Activated CD4-positive, alpha-beta T cell treated with anti-CD3 and anti-CD28 coated beads, Interleukin-2, amount 10 ng/mL, durations not matched to agents 7 days and 5 days (primary cell): Measurements from ENCODE around the gene CCNYL1. TPM values are rescaled to one million over a fixed set of nuclear protein-coding genes. Genes with fewer than 3 reads are reported as not detected.
"Not testable (repeated sequence)": the region's sequence is repeated elsewhere in the genome, so short reads cannot be mapped to it uniquely, and the experiment has no call there.

Experiments used
- CTCF ChIA-PET: fragments of 350-600 bp; sonication (Branson Sonifier 250); formaldehyde crosslinking; loops from one replicate; lab custom pipeline; 2021; ENCODE audit warnings: antibody characterized with exemption; lab: Charles Lee
- POLR2A ChIA-PET: fragments of 350-600 bp; sonication (Branson Sonifier 250); formaldehyde crosslinking; loops from one replicate; lab custom pipeline; 2021; ENCODE audit warnings: antibody characterized with exemption; lab: Charles Lee
- DNase-seq: peaks from one replicate; pipeline ENCODE4 v3.0.0-alpha.2; 2020
- H3K27ac Mint-ChIP-seq: one replicate; pipeline ENCODE4 v1.8.0; 2021; ENCODE audit warnings: mild to moderate bottlenecking, moderate library complexity, mixed read lengths
- H3K27me3 Mint-ChIP-seq: one replicate; pipeline ENCODE4 v1.8.0; 2021; ENCODE audit warnings: mixed read lengths
- H3K36me3 Mint-ChIP-seq: one replicate; pipeline ENCODE4 v1.8.0; 2021; ENCODE audit warnings: low read depth, mixed read lengths
- H3K4me1 Mint-ChIP-seq: one replicate; pipeline ENCODE4 v1.8.0; 2021; ENCODE audit warnings: mixed read lengths
- H3K4me3 Mint-ChIP-seq: one replicate; pipeline ENCODE4 v1.8.0; 2021; ENCODE audit warnings: mild to moderate bottlenecking, moderate library complexity, mixed read lengths
- H3K9me3 Mint-ChIP-seq: one replicate; pipeline ENCODE4 v1.8.0; 2021; ENCODE audit warnings: mixed read lengths
- total RNA-seq, 2 experiments: library from RNA; stranded (reverse); gene quantifications; one replicate each; pipeline ENCODE4 v1.2.3, GENCODE V29; 2021

CCNYL1 gene
- total RNA-seq, 2 experiments from 2014 or later: 5.1 to 6.9 TPM

DNA sequence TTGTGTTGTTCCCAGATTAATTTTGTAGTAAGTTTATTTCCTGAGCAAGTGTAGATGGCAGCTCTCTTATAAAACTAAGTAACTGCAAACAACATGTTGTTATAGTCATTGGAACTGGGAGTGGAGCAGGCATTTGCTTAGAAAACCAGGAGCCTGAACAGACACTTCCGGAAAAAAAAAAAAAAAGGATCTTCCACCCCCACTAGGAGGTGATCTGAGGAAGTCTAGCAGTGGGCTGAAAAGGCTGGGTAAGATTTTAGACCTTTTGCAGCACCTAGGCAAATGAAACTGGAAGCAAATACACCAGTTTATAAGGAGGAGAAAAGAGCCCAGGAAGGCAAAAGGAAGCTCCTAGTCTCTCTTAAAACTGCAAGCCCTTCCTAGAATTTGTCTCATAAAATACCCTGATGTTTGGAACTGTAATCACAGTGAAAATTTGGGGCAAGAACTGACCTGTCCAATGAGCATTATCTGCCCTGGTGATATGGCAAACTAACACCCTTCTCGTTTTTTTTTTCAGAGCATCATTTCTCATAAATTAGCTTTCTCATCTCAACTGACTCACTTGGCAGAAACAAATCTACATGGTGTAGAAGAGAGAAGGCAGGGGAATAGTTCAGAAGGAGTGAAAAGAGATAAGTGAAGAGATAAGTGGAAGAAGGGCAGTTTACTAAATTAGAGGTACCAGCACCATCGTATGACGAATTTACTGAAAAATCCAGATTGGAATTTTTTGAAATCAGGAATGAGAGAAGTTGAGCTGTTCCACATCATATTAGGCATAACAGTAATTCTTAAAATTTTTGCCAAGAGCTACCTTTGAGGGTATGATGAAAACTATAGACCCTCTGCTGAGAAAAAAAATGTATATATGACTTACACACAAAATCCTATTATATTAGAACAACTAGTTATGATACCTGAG lies 4.2 kb upstream of the CCNYL1 start:
- no peak overlapping the region for H3K27ac Mint-ChIP-seq
- H3K4me1 Mint-ChIP-seq: peaks cover 7% of the 10 kb centered on the region
- no peak overlapping the region for H3K4me3 Mint-ChIP-seq
- ChIA-PET POLR2A (no interaction called here), CTCF (interaction anchor here (0.6 to 1.3 kb wide), 5 partner anchors 15 to 468 kb away, joined by 3 to 4 read pairs (median 4); no protein-coding TSS in a partner anchor)
- H3K27me3 Mint-ChIP-seq: peaks cover 2% of the 10 kb centered on the region
- no peaks in the 10 kb centered on the region for H3K36me3 Mint-ChIP-seq
- no peak for DNase-seq
- no peaks in the 10 kb centered on the region for H3K9me3 Mint-ChIP-seq

DNA sequence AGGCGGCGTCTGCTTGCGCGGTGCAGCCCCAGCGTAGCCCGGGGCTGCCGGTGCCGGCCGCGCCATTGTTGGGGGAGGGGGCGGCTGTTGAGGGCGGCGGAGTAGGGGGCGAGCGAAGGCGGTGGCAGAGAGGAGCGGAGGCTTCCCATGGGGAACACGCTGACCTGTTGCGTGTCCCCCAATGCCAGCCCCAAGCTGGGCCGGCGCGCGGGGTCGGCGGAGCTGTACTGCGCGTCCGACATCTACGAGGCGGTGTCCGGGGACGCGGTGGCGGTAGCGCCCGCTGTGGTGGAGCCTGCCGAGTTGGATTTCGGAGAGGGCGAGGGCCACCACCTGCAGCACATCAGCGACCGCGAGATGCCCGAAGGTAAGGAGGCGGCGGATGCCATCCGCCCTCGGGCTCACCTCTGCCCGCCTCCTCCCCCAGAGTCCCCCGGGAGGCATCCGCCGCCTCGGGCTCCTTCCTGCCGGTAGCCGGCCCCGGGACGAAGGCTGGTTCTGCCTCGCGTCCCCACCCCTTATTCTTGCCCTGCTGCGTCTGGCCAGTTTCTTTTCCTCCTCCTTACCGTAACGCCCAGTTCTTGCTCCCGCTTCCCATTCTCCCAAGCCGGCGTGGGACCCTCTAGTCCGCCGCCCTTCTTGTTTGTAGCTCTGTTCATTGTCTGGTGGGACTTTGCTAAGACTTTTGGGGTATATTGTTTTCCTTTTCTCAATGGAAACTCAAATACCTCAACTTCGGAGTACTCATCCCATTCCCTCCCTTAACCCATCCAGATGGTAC lies 500 bp downstream of the CCNYL1 start:
- H3K36me3 Mint-ChIP-seq: peaks cover 2% of the 10 kb centered on the region
- H3K4me1 Mint-ChIP-seq: peaks cover 22% of the 10 kb centered on the region
- ChIA-PET CTCF (interaction anchor here (0.6 to 1.4 kb wide), 5 partner anchors 15 to 1909 kb away, joined by 3 read pairs; partner anchors contain the start of gene METTL21A), POLR2A (interaction anchor here (1.0 kb wide), 2 partner anchors 20 to 90 kb away, joined by 3 to 4 read pairs; no protein-coding TSS in a partner anchor)
- peak; percentile 62 for DNase-seq
- peak overlapping the region; percentile 89 for H3K4me3 Mint-ChIP-seq
- peaks cover 2% of the 10 kb centered on the region for H3K27me3 Mint-ChIP-seq
- H3K27ac Mint-ChIP-seq: peak overlapping the region; percentile 90
- no peaks in the 10 kb centered on the region for H3K9me3 Mint-ChIP-seq

DNA sequence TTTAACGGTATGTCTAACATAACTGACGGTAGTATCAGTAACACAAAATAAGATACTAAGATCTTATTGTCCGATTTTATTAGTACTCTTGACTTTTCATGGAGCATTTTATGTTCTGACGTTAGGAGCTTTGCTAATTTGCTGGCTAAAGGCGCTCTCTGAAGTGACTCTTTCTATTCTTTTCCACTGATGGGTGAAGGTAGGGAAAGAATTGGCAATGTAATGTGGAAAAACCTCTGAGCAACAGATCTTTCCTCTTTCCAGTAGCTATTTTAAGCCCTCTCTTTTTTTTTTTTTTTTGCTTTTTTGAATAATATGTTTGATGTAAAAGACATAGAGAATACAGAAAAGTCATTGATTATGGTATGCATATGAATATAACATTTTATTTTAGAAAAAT lies 4.6 kb downstream of the CCNYL1 start:
- Mint-ChIP-seq H3K27ac (no peak overlapping the region), H3K36me3 (peaks cover 2% of the 10 kb centered on the region)
- POLR2A ChIA-PET: no interaction called here

DNA sequence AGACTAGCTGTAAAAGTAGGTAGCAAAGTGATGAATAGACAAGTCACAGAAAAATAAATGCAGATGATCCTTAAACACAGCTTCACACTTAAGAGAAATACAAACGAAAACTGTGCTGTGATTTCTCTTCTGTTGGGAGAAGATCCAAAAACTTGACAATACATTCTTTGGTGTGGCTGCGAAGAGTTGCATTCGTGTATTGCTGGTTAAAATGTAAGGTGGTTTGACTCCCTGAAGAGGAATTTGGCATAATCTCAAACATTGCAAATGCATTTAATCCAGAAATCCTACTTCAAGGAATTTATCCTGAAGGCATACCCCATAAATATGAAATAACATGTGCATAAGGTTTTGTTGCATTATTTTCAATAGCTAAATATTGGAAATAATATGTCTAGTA lies 7.1 kb downstream of the CCNYL1 start:
- H3K9me3 Mint-ChIP-seq: no peaks in the 10 kb centered on the region
- H3K4me3 Mint-ChIP-seq: no peak overlapping the region
- no peak overlapping the region for H3K27ac Mint-ChIP-seq
- H3K4me1 Mint-ChIP-seq: peaks cover 9% of the 10 kb centered on the region
- CTCF ChIA-PET: interaction anchor here (0.7 to 1.4 kb wide), 3 partner anchors 8 to 437 kb away, joined by 3 read pairs; no protein-coding TSS in a partner anchor
- DNase-seq: no peak
- POLR2A ChIA-PET: no interaction called here
- peaks cover 2% of the 10 kb centered on the region for H3K36me3 Mint-ChIP-seq
- H3K27me3 Mint-ChIP-seq: no peaks in the 10 kb centered on the region

More for the DNA sequence above, 4.6 kb downstream of the CCNYL1 start:
- Mint-ChIP-seq H3K27me3 (no peaks in the 10 kb centered on the region), H3K9me3 (no peaks in the 10 kb centered on the region), H3K4me1 (peaks cover 18% of the 10 kb centered on the region), H3K4me3 (no peak overlapping the region)
- CTCF ChIA-PET: interaction anchor here (0.6 to 1.2 kb wide), 2 partner anchors 50 to 151 kb away, joined by 3 to 5 read pairs; no protein-coding TSS in a partner anchor
- no peak for DNase-seq

DNA sequence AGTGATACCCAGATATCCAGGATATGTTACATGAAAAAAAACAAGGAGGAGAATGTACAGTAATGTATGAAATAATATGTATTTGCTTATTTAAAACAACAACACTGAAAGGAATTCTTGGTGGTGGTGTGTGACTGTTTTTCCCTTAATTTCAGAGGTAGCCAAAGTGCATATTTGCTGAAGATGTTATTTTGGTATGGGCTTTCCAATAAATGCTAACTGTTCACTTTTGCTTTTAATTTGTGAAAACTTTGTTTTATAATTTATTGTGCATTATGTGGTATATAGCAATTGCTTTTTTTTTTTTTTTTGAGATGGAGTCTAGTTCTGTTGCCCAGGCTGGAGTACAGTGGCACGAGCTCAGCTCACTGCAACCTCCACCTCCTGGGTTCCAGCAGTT lies 7.6 kb downstream of the CCNYL1 start:
- Mint-ChIP-seq H3K4me1 (peaks cover 5% of the 10 kb centered on the region), H3K27ac (no peak overlapping the region), H3K9me3 (no peaks in the 10 kb centered on the region), H3K27me3 (no peaks in the 10 kb centered on the region), H3K4me3 (no peak overlapping the region), H3K36me3 (peaks cover 2% of the 10 kb centered on the region)
- no peak for DNase-seq
- CTCF ChIA-PET: interaction anchor here (1.0 to 1.4 kb wide), 2 partner anchors 9 to 93 kb away, joined by 3 read pairs; no protein-coding TSS in a partner anchor
- POLR2A ChIA-PET: no interaction called here

DNA sequence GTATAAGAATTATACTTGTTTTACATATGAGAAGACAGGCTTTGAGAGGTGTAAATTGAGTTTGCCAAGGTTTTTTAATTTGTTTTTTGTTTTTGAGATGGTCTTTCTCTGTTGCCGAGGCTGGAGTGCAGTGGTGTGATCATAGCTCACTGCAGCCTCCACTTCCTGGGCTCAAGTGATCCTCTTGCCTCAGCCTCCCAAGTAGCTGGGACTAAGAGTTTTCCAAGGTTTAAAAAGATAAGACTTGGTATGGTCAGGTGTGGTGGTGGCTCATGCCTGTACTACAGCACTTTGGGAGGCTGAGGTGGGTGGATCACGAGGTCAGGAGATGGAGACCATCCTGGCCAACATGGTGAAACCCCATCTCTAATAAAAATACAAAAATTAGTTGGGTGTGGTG lies 8.2 kb downstream of the CCNYL1 start:
- H3K4me1 Mint-ChIP-seq, H3K27me3 Mint-ChIP-seq, H3K9me3 Mint-ChIP-seq, H3K36me3 Mint-ChIP-seq, H3K27ac Mint-ChIP-seq, POLR2A ChIA-PET, DNase-seq, H3K4me3 Mint-ChIP-seq: not testable (repeated sequence)
- CTCF ChIA-PET: interaction anchor here (1.0 to 1.4 kb wide), 2 partner anchors 10 to 94 kb away, joined by 3 read pairs; no protein-coding TSS in a partner anchor

DNA sequence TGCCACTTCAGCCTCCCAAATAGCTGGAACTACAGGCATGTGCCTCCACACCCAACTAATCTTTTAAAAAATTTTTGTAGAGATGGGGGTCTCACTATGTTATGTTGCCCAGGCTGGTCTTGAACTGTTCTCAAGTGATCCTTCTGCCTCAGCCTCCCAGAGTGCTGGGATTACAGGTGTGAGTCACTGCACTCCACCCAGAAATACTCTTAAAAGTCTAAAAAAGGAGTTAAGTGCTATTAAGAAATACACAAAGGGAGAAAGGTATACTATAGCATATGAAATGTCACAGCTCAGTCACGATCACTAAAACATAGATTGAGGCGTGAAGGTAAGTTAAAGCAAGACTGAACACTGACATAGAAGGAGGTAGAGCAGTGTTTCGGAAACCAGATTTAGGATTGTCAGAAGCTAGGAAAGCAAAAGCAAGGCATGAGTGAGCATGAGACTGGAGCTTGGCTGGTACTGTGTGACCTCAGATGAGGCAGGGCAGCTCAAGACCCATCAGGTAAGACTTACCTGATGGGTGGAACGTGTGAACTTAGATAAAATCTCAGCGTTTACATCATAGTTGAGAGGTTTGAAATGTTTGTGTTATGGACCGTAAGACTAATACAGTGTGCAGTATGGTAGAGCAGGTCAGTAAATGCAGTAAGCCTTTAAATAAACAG lies 9.2 kb downstream of the CCNYL1 start:
- POLR2A ChIA-PET: no interaction called here
- H3K4me3 Mint-ChIP-seq: no peak overlapping the region
- CTCF ChIA-PET: interaction anchor here (0.6 kb wide), 1 partner anchor 297 kb away, joined by 3 read pairs; no protein-coding TSS in a partner anchor
- H3K27ac Mint-ChIP-seq: no peak overlapping the region
- peaks cover 2% of the 10 kb centered on the region for H3K4me1 Mint-ChIP-seq
- H3K36me3 Mint-ChIP-seq: no peaks in the 10 kb centered on the region
- DNase-seq: no peak
- no peaks in the 10 kb centered on the region for H3K27me3 Mint-ChIP-seq
- no peaks in the 10 kb centered on the region for H3K9me3 Mint-ChIP-seq

DNA sequence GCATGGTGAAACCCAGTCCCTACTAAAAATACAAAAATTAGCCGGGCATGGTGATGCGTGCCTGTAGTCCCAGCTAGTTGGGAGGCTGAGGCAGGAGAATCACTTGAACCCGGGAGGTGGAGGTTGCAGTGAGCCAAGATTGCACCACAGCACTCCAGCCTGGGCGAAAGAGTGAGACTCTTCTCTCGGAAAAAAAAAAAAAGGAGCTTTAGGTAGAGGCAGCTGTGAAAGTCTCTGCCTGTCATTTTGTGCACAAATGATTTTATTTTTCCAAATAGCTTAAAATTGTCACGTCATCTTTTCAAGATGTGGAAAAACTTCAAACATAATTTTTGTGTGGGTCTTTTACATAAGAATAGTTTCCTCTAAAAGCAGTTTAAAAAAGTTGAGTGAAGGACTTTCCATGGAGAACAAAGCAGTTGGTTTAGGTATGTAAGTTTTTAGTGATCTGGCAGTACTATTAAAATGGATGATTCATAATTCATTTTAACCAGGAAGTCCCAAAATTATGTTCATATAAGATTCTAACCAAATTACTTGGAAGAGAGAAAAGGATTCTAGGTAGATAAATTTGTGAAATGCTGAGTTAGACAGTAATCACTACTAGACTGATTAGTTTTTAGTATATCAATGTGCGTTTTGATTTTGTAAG lies 11.5 kb downstream of the CCNYL1 start:
- Mint-ChIP-seq H3K27ac (no peak overlapping the region), H3K36me3 (no peaks in the 10 kb centered on the region), H3K27me3 (no peaks in the 10 kb centered on the region), H3K9me3 (no peaks in the 10 kb centered on the region), H3K4me1 (peaks cover 9% of the 10 kb centered on the region), H3K4me3 (no peak overlapping the region)
- POLR2A ChIA-PET: interaction anchor here (0.6 kb wide), 1 partner anchor 15 kb away, joined by 6 read pairs; no protein-coding TSS in a partner anchor
- CTCF ChIA-PET: interaction anchor here (1.7 kb wide), 1 partner anchor 15 kb away, joined by 4 read pairs; no protein-coding TSS in a partner anchor
- DNase-seq: no peak

DNA sequence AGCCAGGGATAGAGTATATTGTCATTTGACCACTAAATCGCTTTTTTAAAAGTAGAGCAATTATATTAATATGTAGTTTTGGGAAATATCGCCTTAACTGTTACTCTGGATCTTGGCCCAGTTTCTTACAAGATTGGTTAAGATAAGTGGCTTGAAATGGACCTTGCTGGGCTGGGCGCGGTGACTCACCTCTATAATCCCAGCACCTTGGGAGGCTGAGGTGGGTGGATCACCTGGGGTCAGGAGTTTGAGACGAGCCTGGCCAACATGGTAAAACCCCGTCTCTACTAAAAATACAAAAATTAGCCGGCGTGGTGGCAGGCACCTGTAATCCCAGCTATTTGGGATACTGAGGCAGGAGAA lies 12.0 kb downstream of the CCNYL1 start:
- H3K9me3 Mint-ChIP-seq, H3K4me1 Mint-ChIP-seq, H3K36me3 Mint-ChIP-seq, H3K27me3 Mint-ChIP-seq, H3K27ac Mint-ChIP-seq, H3K4me3 Mint-ChIP-seq, DNase-seq: not testable (repeated sequence)
- CTCF ChIA-PET: interaction anchor here (1.7 kb wide), 1 partner anchor 16 kb away, joined by 4 read pairs; no protein-coding TSS in a partner anchor
- POLR2A ChIA-PET: interaction anchor here (0.6 kb wide), 1 partner anchor 15 kb away, joined by 6 read pairs; no protein-coding TSS in a partner anchor

DNA sequence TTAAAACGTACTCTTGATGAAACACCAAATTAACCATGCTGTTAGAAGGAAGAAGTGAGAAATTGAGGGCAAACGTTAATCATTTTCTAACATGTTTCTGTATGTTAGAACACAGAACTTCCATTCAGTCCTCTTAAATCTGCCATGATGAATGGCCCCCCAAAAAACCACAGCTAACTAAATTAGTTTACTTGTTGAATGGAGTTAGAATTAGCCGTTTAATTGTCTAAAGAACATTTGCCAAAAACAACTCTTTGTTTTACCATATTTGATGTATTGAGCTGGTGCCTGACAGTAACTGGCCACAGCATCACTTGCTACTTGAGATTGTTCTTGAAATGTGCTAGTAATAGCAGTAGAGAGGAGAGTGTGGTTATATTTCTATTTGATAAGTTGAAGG lies 12.7 kb downstream of the CCNYL1 start:
- no peaks in the 10 kb centered on the region for H3K27me3 Mint-ChIP-seq
- H3K9me3 Mint-ChIP-seq: no peaks in the 10 kb centered on the region
- DNase-seq: no peak
- CTCF ChIA-PET: no interaction called here
- H3K4me1 Mint-ChIP-seq: peaks cover 9% of the 10 kb centered on the region
- H3K27ac Mint-ChIP-seq: no peak overlapping the region
- H3K4me3 Mint-ChIP-seq: no peak overlapping the region
- POLR2A ChIA-PET: no interaction called here
- no peaks in the 10 kb centered on the region for H3K36me3 Mint-ChIP-seq

DNA sequence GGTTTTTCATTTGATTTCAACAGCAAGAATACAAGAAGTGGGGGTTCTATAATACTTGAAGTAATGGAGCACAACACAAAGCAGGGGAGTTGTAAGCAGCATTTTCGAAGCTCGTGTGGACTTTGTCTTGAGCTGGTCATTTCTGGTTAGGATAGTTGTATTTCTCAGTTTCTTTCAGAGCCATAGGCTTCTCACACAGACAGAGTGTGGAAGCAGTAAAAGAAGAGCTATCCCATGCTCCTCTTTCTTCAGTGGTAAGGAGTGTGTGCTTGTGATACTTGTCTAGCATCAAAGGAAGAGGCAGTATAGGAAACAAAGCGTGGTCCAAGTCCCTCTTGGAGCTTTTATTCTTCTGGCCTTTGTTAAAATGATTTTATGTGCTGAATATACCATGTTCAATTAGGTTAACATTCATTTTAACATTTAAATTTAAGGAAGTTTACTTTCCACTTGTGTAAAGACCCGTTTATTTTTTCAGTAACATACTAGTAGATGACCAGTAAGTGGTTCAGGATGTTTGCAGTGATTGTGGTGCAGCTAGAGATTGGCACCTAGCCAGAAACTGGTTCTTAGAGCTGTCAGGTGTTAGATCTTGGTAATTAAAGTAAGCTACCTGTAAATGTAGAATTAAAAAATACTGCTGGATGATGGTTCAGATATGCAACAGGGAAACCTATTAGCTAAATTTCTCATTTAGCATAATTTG lies 14.6 kb downstream of the CCNYL1 start:
- H3K9me3 Mint-ChIP-seq: no peaks in the 10 kb centered on the region

More for the DNA sequence above, 14.6 kb downstream of the CCNYL1 start:
- CTCF ChIA-PET: interaction anchor here (0.5 to 1.8 kb wide), 9 partner anchors 8 to 314 kb away, joined by 3 to 5 read pairs (median 3); partner anchors contain the start of gene METTL21A
- no peak for DNase-seq
- Mint-ChIP-seq H3K4me3 (no peak overlapping the region), H3K27ac (no peak overlapping the region), H3K27me3 (no peaks in the 10 kb centered on the region), H3K4me1 (peaks cover 9% of the 10 kb centered on the region), H3K36me3 (peaks cover 2% of the 10 kb centered on the region)
- POLR2A ChIA-PET: no interaction called here
